Suprapubic skin (tissue), 4 donors: ENCODE measurements around the gene ZCCHC7. TPM values are rescaled to one million over a fixed set of nuclear protein-coding genes. Genes with fewer than 3 reads are reported as not detected.

Experiments used
- DNase-seq, 2 donors: peaks; one replicate each; pipeline ENCODE4 v3.0.0-alpha.2; 2019; ENCODE audit warnings: low spot score in 2 of 2
- H3K27ac ChIP-seq: fragments of 200-600 bp; sonication (generic); one replicate; pipeline ENCODE4 v1.5.1; 2019
- H3K27me3 ChIP-seq: fragments of 200-600 bp; sonication (generic); one replicate; pipeline ENCODE4 v1.5.1; 2019
- H3K36me3 ChIP-seq: fragments of 200-600 bp; sonication (generic); one replicate; pipeline ENCODE4 v1.5.1; 2019
- H3K4me1 ChIP-seq: fragments of 200-600 bp; sonication (generic); one replicate; pipeline ENCODE4 v1.5.1; 2019
- H3K4me3 ChIP-seq: fragments of 200-600 bp; sonication (generic); one replicate; pipeline ENCODE4 v1.5.1; 2019; ENCODE audit warnings: mild to moderate bottlenecking
- H3K9me3 ChIP-seq: fragments of 200-600 bp; sonication (generic); one replicate; pipeline ENCODE4 v1.5.1; 2019
- EP300 ChIP-seq: sonication (generic); formaldehyde crosslinking; IDR thresholded peaks from one replicate; pipeline ENCODE4 v1.6.1; 2017; ENCODE audit warnings: antibody characterized with exemption
- POLR2A ChIP-seq, 2 donors: fragments of 450-650 bp; IDR thresholded peaks; one replicate each; pipeline ENCODE4 v1.6.1; 2017; ENCODE audit warnings: antibody characterized with exemption in 2 of 2, mild to moderate bottlenecking in 2 of 2, moderate library complexity in 2 of 2
- POLR2AphosphoS5 ChIP-seq, 3 donors: sonication (generic); formaldehyde crosslinking; IDR thresholded peaks; one replicate each; pipeline ENCODE4 v1.6.1; 2017; ENCODE audit warnings: antibody characterized with exemption in 3 of 3
- WGBS: methylation state at CpG from one replicate; pipeline ENCODE4 v1.1.5; 2018; 5-methylcytosine and 5-hydroxymethylcytosine counted together
- total RNA-seq, 4 donors: library from RNA; depleted of rRNA; stranded (reverse); fragments of >200 nt; gene quantifications; one replicate each; pipeline ENCODE4 v1.1.0, GENCODE V29; 2016
- TF ChIP-seq, protein P1 (sequence below), 2 donors: fragments of 200-600 bp in 1 of 2; fragments of 450-650 bp in 1 of 2; sonication (generic) in 1 of 2; IDR thresholded peaks; one replicate each; pipeline ENCODE4 v1.5.1; 2016 to 2019; ENCODE audit warnings: antibody characterized with exemption in 2 of 2, mild to moderate bottlenecking in 1 of 2, moderate library complexity in 1 of 2

ZCCHC7 gene
- total RNA-seq, 4 donors from 2014 or later = 16.3 to 37.6 (median 20.4) TPM

DNA sequence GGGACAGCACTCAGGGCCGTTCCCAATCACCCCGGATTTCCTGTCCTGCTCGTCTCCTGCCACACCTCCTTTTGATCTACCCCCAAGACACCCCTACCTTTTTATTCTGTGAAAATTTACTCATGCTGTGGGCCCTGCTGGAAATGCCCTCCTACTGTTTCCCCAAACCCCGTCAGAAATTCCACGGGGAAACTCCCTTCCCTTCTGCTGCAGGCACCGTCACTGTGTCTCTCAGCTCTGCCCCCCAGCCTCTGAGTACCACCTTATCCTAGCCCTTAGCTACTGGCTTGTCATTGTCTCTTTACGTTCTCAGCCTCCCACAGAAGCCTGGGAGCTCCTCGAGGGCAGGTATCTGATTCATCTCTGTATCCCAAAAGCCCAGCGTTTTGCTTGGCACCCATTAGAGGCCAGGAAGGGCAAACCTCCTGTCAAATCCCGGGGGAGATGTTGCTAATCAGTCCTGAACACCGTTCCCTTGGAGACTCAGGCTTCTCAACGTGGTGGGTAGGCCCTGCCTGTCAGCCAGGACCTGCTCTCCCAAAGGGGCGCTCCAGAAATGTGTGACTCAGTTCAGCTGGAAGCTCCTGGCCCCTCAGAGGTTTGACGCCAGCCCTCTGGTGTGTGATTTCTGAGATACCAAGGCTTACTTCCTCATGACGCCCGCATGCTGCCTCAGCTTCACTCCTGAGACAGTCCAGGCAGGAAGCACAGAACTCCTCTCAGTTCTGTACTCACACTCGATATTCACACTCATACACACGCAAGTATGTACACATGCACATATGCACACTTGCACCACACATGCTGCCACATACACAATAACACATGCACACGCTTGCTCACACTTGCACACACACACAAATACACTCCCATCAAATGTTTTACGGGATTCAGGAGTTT lies 251.4 kb downstream of the ZCCHC7 start:
- Histone ChIP-seq H3K27me3 (no peaks in the 10 kb centered on the region), H3K4me1 (no peaks in the 10 kb centered on the region), H3K4me3 (no peak overlapping the region), H3K9me3 (no peaks in the 10 kb centered on the region), H3K36me3 (no peaks in the 10 kb centered on the region), H3K27ac (no peak overlapping the region)
- TF ChIP-seq POLR2A (IDR thresholded peaks at IDR 0.05) (no peak), POLR2AphosphoS5 (IDR thresholded peaks at IDR 0.05) (no peak), EP300 (no peak)
- TF ChIP-seq, protein P1, sequence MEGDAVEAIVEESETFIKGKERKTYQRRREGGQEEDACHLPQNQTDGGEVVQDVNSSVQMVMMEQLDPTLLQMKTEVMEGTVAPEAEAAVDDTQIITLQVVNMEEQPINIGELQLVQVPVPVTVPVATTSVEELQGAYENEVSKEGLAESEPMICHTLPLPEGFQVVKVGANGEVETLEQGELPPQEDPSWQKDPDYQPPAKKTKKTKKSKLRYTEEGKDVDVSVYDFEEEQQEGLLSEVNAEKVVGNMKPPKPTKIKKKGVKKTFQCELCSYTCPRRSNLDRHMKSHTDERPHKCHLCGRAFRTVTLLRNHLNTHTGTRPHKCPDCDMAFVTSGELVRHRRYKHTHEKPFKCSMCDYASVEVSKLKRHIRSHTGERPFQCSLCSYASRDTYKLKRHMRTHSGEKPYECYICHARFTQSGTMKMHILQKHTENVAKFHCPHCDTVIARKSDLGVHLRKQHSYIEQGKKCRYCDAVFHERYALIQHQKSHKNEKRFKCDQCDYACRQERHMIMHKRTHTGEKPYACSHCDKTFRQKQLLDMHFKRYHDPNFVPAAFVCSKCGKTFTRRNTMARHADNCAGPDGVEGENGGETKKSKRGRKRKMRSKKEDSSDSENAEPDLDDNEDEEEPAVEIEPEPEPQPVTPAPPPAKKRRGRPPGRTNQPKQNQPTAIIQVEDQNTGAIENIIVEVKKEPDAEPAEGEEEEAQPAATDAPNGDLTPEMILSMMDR (IDR thresholded peaks at IDR 0.05) = no peak
- DNase-seq = no peak
- WGBS = 55% methylated on average over 20 of the region's 20 CpGs

DNA sequence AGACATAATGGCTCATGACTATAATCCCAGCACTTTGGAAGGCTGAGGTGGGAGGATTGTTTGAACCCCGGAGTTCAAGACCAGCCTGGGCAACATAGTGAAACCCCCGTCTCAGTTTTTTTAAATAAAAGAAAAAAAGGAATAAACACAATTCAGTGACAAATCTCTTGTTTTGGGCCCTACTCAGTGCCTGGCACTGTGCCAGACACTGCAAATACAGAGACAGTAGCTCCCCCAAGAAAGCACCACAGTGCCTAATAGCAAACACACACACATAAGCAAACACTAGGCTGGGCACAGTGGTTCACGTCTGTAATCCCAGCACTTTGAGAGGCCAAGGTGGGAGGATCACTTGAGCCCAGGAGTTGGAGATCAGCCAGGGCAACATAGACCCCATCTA lies 252.5 kb downstream of the ZCCHC7 start:
- 83% methylated on average over 3 of the region's 3 CpGs for WGBS
- Histone ChIP-seq H3K27ac (no peak overlapping the region), H3K4me3 (no peak overlapping the region), H3K9me3 (no peaks in the 10 kb centered on the region), H3K27me3 (no peaks in the 10 kb centered on the region), H3K36me3 (no peaks in the 10 kb centered on the region), H3K4me1 (no peaks in the 10 kb centered on the region)
- DNase-seq = no peak
- TF ChIP-seq POLR2AphosphoS5 (IDR thresholded peaks at IDR 0.05) (no peak), POLR2A (IDR thresholded peaks at IDR 0.05) (no peak), EP300 (no peak)
- TF ChIP-seq, protein P1 (IDR thresholded peaks at IDR 0.05) = no peak

DNA sequence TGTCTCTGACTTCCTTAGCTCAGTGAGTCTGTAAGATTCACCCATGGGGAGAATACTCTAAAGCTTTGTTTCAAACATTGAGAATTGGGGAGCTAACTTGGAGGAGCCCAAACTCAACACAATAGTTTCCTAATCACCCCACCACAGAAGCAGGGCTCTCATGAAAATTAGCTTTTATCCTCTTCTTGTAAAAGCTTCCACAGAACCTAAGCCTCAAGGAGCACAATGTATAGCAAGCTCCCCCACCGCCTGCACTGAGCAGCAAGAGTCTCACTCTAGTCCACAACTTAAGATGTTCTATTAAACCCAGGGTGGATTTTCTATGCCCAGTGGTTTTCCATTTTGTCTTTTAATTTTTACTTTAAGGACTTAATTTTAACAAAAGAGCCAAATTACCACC lies 253.2 kb downstream of the ZCCHC7 start:
- Histone ChIP-seq H3K27me3 (no peaks in the 10 kb centered on the region), H3K36me3 (no peaks in the 10 kb centered on the region), H3K27ac (no peak overlapping the region), H3K4me1 (no peaks in the 10 kb centered on the region), H3K9me3 (no peaks in the 10 kb centered on the region), H3K4me3 (no peak overlapping the region)
- TF ChIP-seq POLR2AphosphoS5 (IDR thresholded peaks at IDR 0.05) (no peak), POLR2A (IDR thresholded peaks at IDR 0.05) (no peak), EP300 (no peak)
- TF ChIP-seq, protein P1 (IDR thresholded peaks at IDR 0.05) = no peak
- WGBS = 88% methylated on average over 1 of the region's 1 CpG
- DNase-seq = no peak

DNA sequence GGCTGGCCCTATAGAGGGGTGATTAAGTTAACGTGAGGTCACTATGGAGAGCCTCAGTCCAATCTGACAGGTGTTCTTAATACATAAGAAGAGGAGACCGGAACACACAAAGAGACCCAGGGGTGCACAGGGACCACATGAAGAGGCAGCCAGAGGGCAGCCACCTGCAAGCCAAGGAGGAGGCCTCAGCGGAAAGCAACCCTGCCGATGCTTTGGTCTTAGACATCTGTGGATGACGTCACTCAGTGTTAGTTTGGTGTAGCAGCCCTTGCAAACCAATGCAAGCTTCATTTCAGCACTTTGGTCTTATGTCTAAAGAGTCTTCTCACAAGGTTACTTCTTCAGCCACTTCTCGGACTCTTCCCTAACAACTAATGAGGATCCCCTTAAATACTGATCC lies 254.5 kb downstream of the ZCCHC7 start:
- TF ChIP-seq POLR2A (IDR thresholded peaks at IDR 0.05) (no peak), EP300 (no peak), POLR2AphosphoS5 (IDR thresholded peaks at IDR 0.05) (no peak)
- TF ChIP-seq, protein P1 (IDR thresholded peaks at IDR 0.05) = no peak
- H3K27me3 ChIP-seq = no peaks in the 10 kb centered on the region
- no peak overlapping the region for H3K27ac ChIP-seq
- no peaks in the 10 kb centered on the region for H3K9me3 ChIP-seq
- H3K36me3 ChIP-seq = no peaks in the 10 kb centered on the region
- no peaks in the 10 kb centered on the region for H3K4me1 ChIP-seq
- DNase-seq = no peak
- WGBS = 91% methylated on average over 6 of the region's 6 CpGs
- no peak overlapping the region for H3K4me3 ChIP-seq
